Stimulated activated CD4-positive, alpha-beta T cell treated with anti-CD3 and anti-CD28 coated beads, Interleukin-12 subunit alpha, Interleukin-12 subunit beta, amount 100 ng/mL, for 24 hours (primary cell): ENCODE data around the gene MGAT5.

Experiments used
- DNase-seq, 2 experiments: peaks; one replicate each; pipeline ENCODE4 v3.0.0-alpha.2; 2020; ENCODE audit warnings: low read depth in 2 of 2

Gene MGAT5

GRCh38 chr2:134253117-134253704, 661 bp upstream of the MGAT5 start:
- DNase-seq: no peak

GRCh38 chr2:134254824-134255223, 952 bp downstream of the MGAT5 start:
- no peak for DNase-seq

GRCh38 chr2:134256956-134257355, 3.1 kb downstream of the MGAT5 start:
- no peak for DNase-seq

GRCh38 chr2:134257509-134257908, 3.6 kb downstream of the MGAT5 start:
- no peak for DNase-seq

- DNase-seq: no peak
Measured at GRCh38 chr2:134257965-134258683, 4.3 kb downstream of the MGAT5 start.

GRCh38 chr2:134258684-134259388, 5.0 kb downstream of the MGAT5 start:
- DNase-seq: peak in 1 of 2 experiments; percentile 16

- DNase-seq: no peak
Measured at GRCh38 chr2:134259571-134259970, 5.7 kb downstream of the MGAT5 start.

GRCh38 chr2:134259994-134260393, 6.1 kb downstream of the MGAT5 start:
- DNase-seq: no peak

- DNase-seq: no peak
Measured at GRCh38 chr2:134260713-134261112, 6.8 kb downstream of the MGAT5 start.

- no peak for DNase-seq
Measured at GRCh38 chr2:134261398-134262131, 7.7 kb downstream of the MGAT5 start.

GRCh38 chr2:134262684-134263083, 8.8 kb downstream of the MGAT5 start:
- DNase-seq: no peak

- DNase-seq: no peak
Measured at GRCh38 chr2:134268265-134268664, 14.4 kb downstream of the MGAT5 start.

GRCh38 chr2:134269230-134269629, 15.4 kb downstream of the MGAT5 start:
- DNase-seq: no peak

GRCh38 chr2:134269972-134270735, 16.3 kb downstream of the MGAT5 start:
- no peak for DNase-seq

GRCh38 chr2:134271758-134272157, 17.9 kb downstream of the MGAT5 start:
- DNase-seq: no peak

GRCh38 chr2:134272806-134273205, 18.9 kb downstream of the MGAT5 start:
- no peak for DNase-seq

- no peak for DNase-seq
Measured at GRCh38 chr2:134273256-134273983, 19.5 kb downstream of the MGAT5 start.

- no peak for DNase-seq
Measured at GRCh38 chr2:134274121-134274520, 20.2 kb downstream of the MGAT5 start.

GRCh38 chr2:134275058-134275862, 21.4 kb downstream of the MGAT5 start:
- no peak for DNase-seq
